Prostate gland (tissue), 2 donors: ENCODE measurements around the gene FAM81A. TPM values are rescaled to one million over a fixed set of nuclear protein-coding genes. Genes with fewer than 3 reads are reported as not detected.
"Not testable (repeated sequence)": the region's sequence is repeated elsewhere in the genome, so short reads cannot be mapped to it uniquely, and the experiment has no call there.

ENCODE experiments used
- DNase-seq: peaks from one replicate; pipeline ENCODE4 v3.0.0-alpha.2; 2019; ENCODE audit warnings: low spot score
- H3K27ac ChIP-seq, 2 donors: fragments of 200-600 bp; sonication (generic); 2 replicates each; pipeline ENCODE4 v1.5.1; 2017 to 2019
- H3K27me3 ChIP-seq: fragments of 200-600 bp; sonication (generic); replicated peaks from 2 replicates; pipeline ENCODE4 v1.5.1; 2019; ENCODE audit not compliant: insufficient read depth
- H3K36me3 ChIP-seq, 2 donors: fragments of 200-600 bp; sonication (generic); 1 replicate in 1 of 2; 2 replicates in 1 of 2; pipeline versions ENCODE4 v1.5.1 to v1.8.1; 2017 to 2019
- H3K4me1 ChIP-seq: fragments of 200-600 bp; sonication (generic); replicated peaks from 2 replicates; pipeline ENCODE4 v1.5.1; 2019
- H3K4me3 ChIP-seq, 2 donors: fragments of 200-600 bp; sonication (generic); 2 replicates each; pipeline ENCODE4 v1.5.1; 2017 to 2019
- H3K9me3 ChIP-seq: fragments of 200-600 bp; sonication (generic); 2 replicates; pipeline ENCODE4 v1.5.1; 2017
- POLR2A ChIP-seq: fragments of 450-650 bp; IDR thresholded peaks from one replicate; pipeline ENCODE4 v1.6.1; 2016; ENCODE audit warnings: antibody characterized with exemption, mild to moderate bottlenecking
- POLR2AphosphoS5 ChIP-seq: sonication (generic); formaldehyde crosslinking; IDR thresholded peaks from one replicate; pipeline ENCODE4 v1.6.1; 2017; ENCODE audit warnings: antibody characterized with exemption
- WGBS: methylation state at CpG from one replicate; pipeline ENCODE4 v1.1.5; 2018; 5-methylcytosine and 5-hydroxymethylcytosine counted together
- intact Hi-C: fragments of 100-400 bp; cut with DNase I; formaldehyde crosslinking; loops from one replicate; pipeline ENCODE4 v1.14.2; 2022
- total RNA-seq, 2 donors: library from RNA; depleted of rRNA; stranded (reverse); fragments of >200 nt; gene quantifications; one replicate each; pipeline ENCODE4 v1.1.0, GENCODE V29; 2016
- TF ChIP-seq, protein P1 (sequence below), 4 experiments: fragments of 200-600 bp in 2 of 4; fragments of 450-650 bp in 2 of 4; sonication (generic) in 2 of 4; IDR thresholded peaks; 1 replicate in 3 of 4; 2 replicates in 1 of 4; pipeline ENCODE4 v1.5.1; 2016 to 2019; ENCODE audit warnings: antibody characterized with exemption in 4 of 4, mild to moderate bottlenecking in 2 of 4, moderate library complexity in 2 of 4

The FAM81A gene
- total RNA-seq, 2 donors from 2014 or later: 1.8 to 10.6 TPM

DNA sequence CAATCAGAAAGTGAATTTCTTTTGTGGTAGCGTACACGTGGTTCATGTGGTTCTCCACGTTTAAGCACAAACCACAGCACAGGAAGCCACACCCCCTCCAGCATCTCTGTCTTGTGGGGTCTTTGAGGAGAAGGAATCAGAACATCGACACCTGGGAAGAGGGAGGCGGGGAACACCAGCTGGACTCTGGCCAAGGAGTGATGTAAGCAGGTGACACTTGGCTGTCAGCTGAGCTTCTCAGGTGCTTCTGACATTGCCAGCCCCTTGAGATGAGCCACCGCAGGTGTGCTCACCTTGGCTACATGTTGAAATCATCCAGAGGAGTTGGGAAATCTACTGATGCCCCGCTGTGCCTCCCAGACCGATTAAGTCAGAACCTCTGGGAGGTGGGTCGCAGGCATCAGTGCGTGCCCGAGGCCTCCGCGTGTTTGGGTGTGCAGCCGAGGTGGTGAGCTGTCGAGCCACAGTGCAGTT, 85.0 kb downstream of the FAM81A start:
- no peaks in the 10 kb centered on the region for H3K9me3 ChIP-seq
- intact Hi-C loops: no loop called here
- H3K27ac ChIP-seq: no peak overlapping the region
- H3K36me3 ChIP-seq: no peaks in the 10 kb centered on the region
- no peak for DNase-seq
- no peaks in the 10 kb centered on the region for H3K27me3 ChIP-seq
- WGBS: 74% methylated on average over 15 of the region's 15 CpGs
- H3K4me3 ChIP-seq: no peak overlapping the region
- no peaks in the 10 kb centered on the region for H3K4me1 ChIP-seq
- TF ChIP-seq, protein P1, sequence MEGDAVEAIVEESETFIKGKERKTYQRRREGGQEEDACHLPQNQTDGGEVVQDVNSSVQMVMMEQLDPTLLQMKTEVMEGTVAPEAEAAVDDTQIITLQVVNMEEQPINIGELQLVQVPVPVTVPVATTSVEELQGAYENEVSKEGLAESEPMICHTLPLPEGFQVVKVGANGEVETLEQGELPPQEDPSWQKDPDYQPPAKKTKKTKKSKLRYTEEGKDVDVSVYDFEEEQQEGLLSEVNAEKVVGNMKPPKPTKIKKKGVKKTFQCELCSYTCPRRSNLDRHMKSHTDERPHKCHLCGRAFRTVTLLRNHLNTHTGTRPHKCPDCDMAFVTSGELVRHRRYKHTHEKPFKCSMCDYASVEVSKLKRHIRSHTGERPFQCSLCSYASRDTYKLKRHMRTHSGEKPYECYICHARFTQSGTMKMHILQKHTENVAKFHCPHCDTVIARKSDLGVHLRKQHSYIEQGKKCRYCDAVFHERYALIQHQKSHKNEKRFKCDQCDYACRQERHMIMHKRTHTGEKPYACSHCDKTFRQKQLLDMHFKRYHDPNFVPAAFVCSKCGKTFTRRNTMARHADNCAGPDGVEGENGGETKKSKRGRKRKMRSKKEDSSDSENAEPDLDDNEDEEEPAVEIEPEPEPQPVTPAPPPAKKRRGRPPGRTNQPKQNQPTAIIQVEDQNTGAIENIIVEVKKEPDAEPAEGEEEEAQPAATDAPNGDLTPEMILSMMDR (IDR thresholded peaks at IDR 0.05): no peak
- TF ChIP-seq POLR2A: no peak
- TF ChIP-seq POLR2AphosphoS5: no peak

DNA sequence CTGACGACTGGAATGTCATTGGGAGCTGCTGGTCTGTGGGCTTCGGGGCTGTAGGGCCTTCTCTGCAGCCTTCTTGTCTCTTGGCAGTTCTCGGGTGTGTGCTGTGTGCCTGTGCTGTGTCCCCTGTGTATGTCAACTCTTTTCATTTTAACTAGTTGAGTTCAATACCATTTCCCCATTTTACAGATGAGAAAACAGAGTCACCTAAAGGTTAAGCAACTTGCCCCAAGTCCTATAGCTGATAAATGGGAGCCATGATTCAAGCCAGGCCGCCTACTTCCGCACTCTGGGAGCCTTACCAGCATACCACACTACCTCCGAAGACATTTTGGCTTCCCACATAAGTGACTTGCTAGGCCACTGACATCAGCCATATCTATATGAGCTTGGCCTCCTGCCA, 85.7 kb downstream of the FAM81A start:
- Histone ChIP-seq H3K4me1 (no peaks in the 10 kb centered on the region), H3K27ac (no peak overlapping the region), H3K9me3 (no peaks in the 10 kb centered on the region), H3K36me3 (no peaks in the 10 kb centered on the region), H3K27me3 (no peaks in the 10 kb centered on the region), H3K4me3 (no peak overlapping the region)
- WGBS: 78% methylated on average over 6 of the region's 6 CpGs
- DNase-seq: no peak
- intact Hi-C loops: no loop called here
- TF ChIP-seq POLR2A (no peak), POLR2AphosphoS5 (no peak)
- TF ChIP-seq, protein P1 (IDR thresholded peaks at IDR 0.05): no peak

DNA sequence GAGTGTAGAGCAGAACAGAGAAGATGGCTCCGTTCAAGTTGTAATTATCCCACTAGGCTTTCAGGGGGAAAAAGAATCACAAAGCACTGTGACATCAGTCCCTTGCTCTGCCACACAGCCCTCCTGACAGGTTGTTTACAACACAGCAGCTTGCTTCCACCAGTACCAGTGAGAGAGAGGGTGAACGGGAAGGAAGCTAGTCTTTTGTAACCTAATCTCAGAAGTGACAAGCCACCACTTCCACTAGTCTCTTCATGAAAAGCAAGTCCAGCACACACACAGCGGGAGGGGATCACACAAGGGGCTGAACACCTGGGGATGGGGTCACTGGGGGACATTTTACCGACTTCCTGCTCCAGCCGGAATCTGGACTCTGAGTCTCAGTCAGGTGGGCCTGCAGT, 86.3 kb downstream of the FAM81A start:
- no peak overlapping the region for H3K27ac ChIP-seq
- 55% methylated on average over 5 of the region's 5 CpGs for WGBS
- TF ChIP-seq POLR2AphosphoS5: no peak
- TF ChIP-seq POLR2A: no peak
- TF ChIP-seq, protein P1 (IDR thresholded peaks at IDR 0.05): no peak
- no peaks in the 10 kb centered on the region for H3K9me3 ChIP-seq
- intact Hi-C loops: no loop called here
- DNase-seq: no peak
- H3K4me1 ChIP-seq: no peaks in the 10 kb centered on the region
- H3K36me3 ChIP-seq: no peaks in the 10 kb centered on the region
- H3K27me3 ChIP-seq: no peaks in the 10 kb centered on the region
- no peak overlapping the region for H3K4me3 ChIP-seq

DNA sequence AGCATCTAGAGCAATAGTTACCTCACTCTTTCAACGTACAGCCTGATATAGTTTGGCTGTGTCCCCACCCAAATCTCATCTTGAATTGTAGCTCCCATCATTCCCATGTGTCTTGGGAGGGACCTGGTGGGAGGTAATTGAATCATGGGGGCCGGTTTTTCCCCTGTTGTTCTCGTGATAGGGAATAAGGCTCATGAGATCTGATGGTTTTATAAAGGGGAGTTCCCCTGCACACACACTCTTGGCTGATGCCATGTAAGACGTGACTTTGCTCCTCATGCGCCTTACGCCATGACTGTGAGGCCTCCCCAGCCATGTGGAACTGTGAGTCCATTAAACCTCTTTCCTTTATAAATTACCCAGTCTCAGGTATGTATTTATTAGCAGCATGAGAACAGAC, 88.5 kb downstream of the FAM81A start:
- DNase-seq, H3K27me3 ChIP-seq, H3K4me1 ChIP-seq, H3K9me3 ChIP-seq, intact Hi-C loops, H3K4me3 ChIP-seq, H3K27ac ChIP-seq, H3K36me3 ChIP-seq: not testable (repeated sequence)
- WGBS: 89% methylated on average over 6 of the region's 6 CpGs

DNA sequence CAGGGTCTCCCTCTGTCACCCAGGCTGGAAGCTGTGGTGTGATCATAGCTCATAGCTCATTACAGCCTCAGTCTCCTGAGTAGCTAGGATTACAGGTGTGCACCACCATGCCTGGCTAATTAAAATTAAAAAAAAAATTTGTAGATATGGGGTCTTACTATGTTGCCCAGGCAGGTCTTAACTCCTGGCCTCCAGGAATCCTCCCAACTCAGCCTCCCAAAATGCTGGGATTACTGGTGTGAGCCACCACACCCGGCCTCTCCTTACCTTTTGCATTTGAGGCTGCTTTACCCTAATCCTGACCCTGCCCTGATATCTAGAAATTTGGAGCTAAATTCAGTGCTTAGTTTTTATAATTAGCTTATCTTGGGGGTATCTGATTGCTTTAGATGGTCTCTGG, 90.4 kb downstream of the FAM81A start:
- Histone ChIP-seq H3K27me3 (no peaks in the 10 kb centered on the region), H3K27ac (no peak overlapping the region), H3K9me3 (no peaks in the 10 kb centered on the region), H3K4me3 (no peak overlapping the region), H3K36me3 (no peaks in the 10 kb centered on the region), H3K4me1 (no peaks in the 10 kb centered on the region)
- no peak for DNase-seq
- intact Hi-C loops: no loop called here
- TF ChIP-seq POLR2AphosphoS5: no peak
- TF ChIP-seq POLR2A: no peak
- TF ChIP-seq, protein P1 (IDR thresholded peaks at IDR 0.05): no peak
- 100% methylated on average over 1 of the region's 1 CpG for WGBS
